NCI-H1417 treated with DMSO at 0.1 percent for 48 hours (cell line): Measurements from ENCODE around the gene CORO6.

Experiments used
- DNase-seq: peaks from one replicate; lab custom pipeline; 2025; lab: John Stamatoyannopoulos, UW

Gene CORO6

DNA sequence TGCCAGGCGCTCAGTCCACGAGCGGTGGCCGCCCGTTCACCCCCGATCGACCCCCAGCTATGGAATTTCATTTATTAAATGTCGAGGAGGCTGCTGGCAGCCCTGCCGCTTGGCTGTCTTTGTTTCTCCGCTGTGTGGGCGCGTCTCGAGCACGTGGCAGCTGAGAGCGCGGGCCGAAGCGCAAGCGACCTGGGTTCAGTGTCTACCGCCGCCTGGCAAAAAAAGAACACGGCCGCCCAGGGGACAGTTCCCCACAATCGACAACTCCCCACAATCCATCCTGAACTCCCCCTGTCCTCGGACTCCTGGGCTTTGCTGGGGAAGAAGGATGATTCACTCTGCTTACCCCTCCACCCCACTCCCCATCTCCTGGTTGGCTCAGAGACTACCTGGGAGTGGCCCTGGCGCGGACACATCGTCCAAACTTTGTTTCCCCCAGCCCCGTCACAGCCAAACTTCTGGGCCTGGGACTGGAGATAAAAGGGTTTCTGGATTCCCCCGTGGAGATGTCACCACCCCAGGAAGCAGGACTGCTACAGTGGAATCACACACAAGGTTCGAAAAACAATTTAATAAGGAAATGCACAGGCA, 31.5 kb downstream of the CORO6 start:
- DNase-seq = no peak

- DNase-seq = no peak
These were observed 32.1 kb downstream of the CORO6 start for GRCh38 chr17:29590411-29591145.

DNA sequence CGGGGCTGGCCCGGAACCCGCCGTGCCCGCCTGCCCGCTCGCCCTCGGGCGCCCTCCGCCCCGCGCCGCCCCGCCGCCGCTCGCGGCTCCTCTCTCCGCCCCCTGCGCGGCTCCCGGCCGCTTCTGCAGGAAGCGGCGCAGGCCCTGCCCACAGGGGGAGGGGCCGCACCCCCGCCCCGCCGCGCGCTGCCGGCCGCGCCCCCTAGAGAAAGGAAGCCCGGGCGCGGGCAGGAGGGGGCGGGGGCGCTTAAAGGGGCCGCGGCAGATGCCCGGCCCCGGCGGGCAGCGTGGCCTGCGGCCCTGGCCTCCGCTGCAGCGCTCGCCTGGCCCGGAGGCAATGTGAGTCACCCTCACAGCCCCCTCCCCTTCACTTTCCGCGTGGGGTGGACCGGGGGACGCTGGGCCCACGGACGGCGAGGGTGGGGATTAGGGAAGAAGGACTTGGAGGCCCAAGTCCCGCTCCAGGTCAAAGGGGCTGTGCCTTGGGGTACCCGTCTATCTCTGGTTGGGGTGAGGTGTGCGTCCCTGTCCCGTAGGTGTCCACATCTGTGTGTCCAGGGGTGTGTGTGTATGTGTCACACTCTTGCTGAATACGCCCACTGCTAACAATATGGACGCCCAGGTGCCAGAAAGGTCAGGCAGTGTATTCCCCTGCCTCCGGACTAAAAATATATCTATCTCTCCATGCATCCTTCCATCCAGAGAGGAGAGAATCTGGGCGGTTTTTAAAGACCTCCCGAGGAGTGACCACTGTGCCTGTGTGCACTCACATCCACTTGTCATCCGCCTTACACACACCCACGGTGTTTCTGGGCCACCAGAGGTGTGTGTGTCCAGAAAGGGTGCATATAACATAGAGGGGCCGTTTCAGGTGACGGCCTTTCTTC, 32.9 kb downstream of the CORO6 start, which contains the start of gene GIT1:
TSS of gene GIT1 (minus strand) at position 125 of the 887 bp plus-strand sequence. CDS start 270 bp downstream, outside the sequence.
- peak; percentile 20 for DNase-seq

DNA sequence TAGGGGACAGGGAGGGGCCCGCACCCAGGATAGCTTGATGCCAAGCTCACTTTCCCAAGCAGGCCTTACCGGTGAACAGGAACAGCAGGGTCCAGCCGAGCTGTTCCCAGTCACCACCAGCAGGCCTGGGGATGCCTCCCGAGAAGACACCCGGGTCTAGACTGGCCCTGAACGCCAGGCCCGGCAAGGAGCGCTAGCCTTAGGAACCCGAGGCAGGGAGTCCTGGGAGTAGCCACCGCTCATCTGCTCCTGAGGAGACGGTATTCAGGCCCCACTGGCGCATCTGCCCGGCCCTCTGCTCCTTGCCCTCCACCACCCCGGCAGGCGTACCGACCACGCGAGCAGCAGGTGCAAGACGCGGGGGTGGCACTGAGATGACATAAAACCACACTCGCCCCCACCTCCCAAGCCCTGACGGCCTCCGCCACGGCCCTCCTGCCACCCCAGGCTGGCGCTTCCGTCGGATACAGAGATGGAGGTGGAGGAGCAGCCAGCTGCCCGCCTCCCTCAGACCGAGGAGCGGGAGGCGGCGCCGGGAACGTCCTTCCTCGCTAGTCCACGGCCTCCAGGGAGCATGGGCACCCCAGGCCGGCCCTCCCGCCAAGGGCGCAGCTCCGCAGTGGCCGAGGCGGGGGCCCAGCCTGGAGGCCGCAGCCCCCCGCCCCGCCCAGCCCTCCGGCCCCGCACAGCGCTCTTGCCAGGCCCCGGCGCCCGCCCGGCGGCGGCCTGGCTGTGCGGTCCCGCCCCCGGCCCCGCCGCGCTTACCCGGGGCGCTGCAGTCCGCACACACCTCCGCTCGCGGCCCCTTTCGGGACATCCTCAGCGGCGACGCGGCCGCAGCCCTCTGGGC, 33.9 kb downstream of the CORO6 start:
- DNase-seq = no peak

DNA sequence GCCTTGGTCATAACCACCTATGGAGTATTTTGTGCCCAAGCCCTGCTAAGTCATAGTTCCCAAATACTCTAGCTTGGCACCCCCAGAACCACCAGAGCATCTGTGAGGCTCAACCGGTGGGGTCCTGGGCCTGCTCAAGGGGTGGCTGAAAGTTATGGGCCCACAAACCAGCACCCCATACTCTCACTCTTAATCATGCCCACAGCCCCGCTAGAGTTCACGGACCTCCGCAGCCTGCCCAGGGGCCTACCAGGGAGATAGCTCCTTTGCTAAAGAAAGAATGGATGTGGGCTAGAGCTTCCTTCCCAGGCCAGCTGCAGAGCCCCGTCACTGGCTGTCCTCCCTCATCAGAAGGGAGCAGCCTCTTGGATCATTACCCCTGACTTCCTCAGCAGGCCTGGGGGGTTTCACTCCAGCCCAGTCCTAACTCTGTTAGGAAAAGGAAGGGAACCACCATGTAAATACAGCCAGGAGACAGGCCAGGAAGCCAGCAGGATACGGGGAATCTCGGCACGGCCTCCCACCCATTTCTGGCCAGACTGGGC, 34.6 kb downstream of the CORO6 start:
- DNase-seq = no peak

DNA sequence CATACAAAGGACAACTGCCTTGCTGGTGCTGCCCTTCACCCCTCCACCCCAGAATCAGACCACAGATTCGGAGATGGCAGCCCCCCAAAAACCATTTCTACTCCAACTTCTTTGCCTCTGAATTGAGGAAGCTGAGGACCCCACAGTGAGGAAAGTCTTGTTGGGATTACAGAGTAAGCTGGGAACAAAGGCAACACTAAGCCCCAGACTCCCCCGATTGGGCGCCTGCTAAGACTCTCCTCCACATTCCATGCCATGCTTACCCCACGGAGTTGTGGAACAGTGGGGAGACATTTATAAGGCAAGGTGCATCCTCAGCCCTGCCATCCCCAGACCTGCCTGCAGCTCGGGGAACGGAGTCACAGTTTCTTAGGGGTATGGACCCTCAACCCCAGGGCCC, 35.1 kb downstream of the CORO6 start:
- no peak for DNase-seq

- no peak for DNase-seq
These were observed 35.8 kb downstream of the CORO6 start for GRCh38 chr17:29586676-29587469.

DNA sequence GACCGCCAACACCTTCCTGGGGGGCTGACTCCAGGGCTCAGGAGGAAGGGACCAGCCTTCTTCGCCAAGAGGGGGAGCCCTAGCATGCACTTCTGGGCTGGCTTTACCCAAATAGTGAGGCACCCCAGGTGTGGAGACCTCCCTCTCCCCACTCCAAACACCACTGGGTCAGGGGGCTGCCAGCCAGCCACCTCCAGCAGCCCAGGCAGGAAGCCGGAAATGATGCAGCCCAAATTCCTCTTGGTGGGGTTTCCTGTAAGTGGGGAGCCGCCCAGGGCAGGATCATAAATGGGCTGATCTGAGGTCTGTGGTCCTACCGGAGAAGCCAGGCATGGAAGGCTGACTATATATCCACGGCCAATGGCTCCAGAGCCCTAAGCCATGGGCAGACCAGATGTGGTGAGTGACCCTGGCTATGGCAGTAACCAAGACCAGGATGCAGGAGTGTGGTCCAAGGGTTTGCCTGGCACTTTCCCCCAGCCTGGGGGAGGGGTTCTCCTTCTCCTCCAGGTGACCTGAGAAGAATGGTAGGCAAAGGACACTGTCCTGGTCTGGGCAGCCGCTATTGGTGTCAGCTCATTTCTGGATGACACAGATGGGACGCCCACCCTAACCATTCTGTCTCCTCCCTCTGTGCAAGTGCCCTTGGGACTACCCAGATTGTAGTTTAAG, 37.5 kb downstream of the CORO6 start:
- no peak for DNase-seq

GRCh38 chr17:29584452-29585079, 38.1 kb downstream of the CORO6 start:
- DNase-seq = no peak

DNA sequence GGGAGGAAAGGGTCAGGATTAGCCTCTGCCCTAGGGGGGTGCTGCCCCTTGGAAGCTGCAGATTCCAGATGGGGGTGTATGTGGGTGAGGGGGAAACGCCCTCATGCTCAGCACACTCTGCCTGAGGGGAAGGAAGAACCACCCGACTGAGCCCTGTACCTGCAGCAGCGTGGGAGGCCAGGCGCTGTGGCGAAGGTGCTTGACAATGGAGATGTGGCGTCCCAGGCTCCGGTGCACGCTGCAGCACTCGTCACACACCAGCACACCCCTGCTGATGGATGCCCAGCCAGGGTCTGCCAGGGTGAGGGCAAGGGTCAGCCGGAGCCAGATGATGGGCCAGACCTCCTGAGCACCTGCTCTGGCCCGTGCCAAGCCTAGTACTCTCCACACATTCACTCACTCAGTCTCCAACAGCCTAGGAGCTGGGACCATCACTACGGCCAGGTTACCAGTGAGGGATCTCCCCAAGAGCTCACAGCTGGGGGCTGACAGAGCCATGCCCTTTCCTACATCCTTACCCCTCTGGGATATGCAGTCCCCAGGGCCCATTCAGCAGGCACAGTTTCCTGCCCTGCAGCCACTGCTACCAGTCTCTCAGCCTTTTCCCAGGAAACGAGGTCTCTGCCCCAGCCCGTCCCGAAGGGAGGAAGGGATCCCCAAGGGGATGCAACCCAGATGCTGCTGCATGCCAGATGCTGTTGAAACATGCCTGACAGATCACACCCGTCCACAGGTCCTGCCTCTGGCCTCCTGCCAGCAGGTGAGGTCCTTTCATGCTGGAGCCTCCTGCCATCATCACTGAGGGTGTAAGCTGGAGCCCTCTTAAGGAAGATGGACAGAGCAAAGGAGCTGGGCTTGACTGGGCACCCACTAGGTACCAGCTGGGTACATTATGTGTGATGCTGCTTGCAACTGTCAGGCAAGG, 39.1 kb downstream of the CORO6 start:
- DNase-seq = no peak

DNA sequence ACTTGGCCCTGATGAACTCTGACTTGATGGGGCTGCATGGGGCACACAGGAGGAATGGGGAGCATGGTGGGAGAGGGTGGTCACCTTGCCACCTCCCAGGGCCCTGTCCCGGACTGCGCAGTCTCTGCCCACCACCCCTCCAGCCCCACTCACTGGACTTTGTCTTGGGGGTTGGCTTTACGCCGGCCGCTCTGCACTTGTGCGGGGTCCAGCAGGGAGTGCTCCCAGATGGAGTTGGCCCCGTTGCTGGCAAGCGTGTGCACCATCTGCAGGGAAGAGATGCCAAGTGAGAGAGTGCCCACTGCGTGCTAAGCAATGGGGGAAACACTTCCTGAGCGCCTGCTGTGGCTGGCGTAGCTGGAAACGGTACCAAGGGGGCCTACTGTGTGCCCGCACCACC, 39.9 kb downstream of the CORO6 start:
- DNase-seq = no peak

DNA sequence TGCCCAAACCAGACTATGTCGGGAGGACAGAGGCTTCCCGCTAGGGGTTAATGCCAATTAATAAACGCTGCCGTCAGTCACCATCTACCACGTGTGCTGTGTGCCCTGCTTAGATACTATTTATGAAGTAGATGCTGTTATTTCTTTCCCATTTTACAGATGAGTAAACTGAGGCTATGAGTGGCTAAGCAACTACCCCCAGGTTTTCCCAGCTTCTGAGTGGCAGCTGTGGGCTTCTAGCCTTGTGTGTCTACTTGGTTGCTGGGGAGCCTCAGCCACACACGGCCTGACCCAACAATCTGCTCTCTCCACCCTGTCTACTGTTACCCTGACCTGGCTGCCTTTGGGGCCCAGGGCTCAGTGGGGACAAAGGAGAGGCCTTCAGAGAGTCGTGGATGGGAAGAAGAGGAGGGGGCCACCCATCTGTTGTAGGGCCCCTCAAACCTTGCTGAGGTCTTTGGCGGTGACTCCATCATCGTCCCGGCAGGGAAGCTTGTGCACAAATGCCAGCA, 40.4 kb downstream of the CORO6 start:
- no peak for DNase-seq

- DNase-seq = no peak
These were observed 41.0 kb downstream of the CORO6 start for GRCh38 chr17:29581583-29582253.

DNA sequence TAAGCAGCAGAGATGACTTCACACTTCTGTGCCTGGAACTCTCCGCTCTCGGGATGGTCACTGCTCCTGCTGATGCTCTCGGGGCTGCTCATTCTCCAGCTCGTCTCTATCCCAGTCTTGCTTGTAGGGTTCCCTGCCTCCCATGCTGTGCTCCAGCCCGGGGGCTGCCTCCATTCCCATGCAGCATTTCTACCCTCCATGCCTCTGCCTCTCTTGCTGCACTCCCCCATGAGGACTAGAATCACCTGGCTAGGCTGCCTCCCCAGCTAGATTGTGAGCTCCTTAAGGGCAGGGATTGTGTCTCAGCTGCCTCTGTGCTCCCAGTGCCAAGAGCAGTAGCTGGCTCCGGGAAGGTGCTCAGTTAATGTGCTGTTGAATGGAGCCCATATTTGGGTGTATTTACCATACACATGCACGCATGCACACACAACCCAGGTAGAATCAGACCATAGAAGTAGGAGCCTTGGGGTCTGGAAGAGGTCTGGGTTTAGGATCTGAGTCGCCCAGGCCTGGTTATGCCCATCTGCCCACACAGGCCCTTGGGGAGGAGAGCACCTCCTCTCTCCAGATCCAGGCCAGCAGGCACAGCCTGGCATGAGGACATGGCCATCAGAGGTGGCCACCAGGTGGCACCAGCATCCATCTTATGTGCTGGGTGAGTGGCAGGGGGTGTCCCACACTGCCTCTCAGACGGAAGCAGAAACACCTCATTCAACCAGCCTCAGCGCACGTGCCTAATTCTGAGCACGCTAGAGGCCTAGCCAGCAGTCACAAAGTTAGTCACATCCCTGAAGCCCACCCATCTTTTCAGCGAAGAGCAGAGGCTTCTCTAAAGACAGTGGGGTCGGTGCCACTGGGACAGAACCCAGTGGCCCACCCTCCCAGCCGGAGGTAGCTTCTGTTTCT, 42.6 kb downstream of the CORO6 start:
- no peak for DNase-seq

DNA sequence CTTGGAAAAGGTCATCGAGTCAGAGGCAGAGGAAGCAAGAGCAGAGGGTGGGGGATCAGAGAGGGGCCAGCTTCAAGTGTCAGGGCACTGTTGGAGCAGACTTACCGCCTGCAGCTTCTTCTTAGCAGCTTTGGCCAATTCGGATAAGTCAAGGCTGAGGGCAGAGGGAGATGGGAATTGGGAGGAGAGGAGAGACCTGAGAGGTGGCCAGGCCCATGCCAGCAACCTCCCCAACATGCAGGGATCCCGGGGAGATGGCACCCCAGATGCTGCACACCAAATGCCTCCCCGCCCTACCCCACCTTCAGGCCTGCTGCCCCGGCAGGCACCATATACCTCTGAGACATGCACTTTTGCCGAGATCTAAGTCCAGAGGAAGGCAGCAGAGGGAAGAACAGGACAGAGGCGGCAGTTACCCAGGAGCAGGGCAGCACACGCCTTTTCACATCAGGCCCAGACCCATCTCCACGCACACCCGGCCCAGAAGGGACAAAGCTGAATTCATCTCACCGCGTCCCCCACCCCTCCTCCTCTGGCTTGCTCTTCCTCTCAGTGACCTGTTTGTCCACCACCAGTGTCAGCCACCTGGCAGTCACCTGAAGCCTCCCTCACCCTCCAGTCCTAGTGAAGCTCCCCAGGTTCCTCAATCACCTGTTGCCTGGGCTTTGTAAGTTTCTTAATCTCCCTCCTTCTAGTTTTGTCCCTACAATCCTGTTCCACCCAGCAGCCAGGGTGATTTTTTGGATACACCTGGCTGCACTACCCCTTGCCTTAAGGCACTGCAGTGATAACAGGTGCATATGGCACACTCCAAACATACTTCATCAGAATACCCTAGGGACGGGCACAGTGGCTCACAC, 43.9 kb downstream of the CORO6 start:
- no peak for DNase-seq
